HepG2 (cell line): ENCODE data around the gene MIR17HG. TPM values are rescaled to one million over a fixed set of nuclear protein-coding genes. Genes with fewer than 3 reads are reported as not detected.

Source experiments
- ATF5 ChIP-seq: sonication (generic); formaldehyde crosslinking; IDR thresholded peaks from 2 replicates; pipeline ENCODE4 v1.4.0; 2020; ENCODE audit warnings: mild to moderate bottlenecking, low read depth, missing genetic modification reagents
- BRCA1 ChIP-seq: sonication (generic); formaldehyde crosslinking; IDR thresholded peaks from 2 replicates; pipeline ENCODE4 v1.4.0; 2020; ENCODE audit warnings: missing genetic modification reagents
- CAMTA2 ChIP-seq: sonication (generic); formaldehyde crosslinking; IDR thresholded peaks from 2 replicates; pipeline ENCODE4 v1.4.0; 2020; ENCODE audit warnings: mild to moderate bottlenecking, missing genetic modification reagents, borderline replicate concordance
- GABPA ChIP-seq, 2 experiments: IDR thresholded peaks; 2 replicates each; pipeline ENCODE4 v1.6.1; 2011 to 2016; ENCODE audit warnings: low read depth in 2 of 2, low read length in 1 of 2, missing biosample characterization in 1 of 2, missing genetic modification characterization in 1 of 2
- SIN3A ChIP-seq: IDR thresholded peaks from 2 replicates; pipeline ENCODE4 v1.6.1; 2011; ENCODE audit warnings: low read depth, mild to moderate bottlenecking, control low read depth, low read length, borderline replicate concordance
- ZNF232 ChIP-seq: sonication (generic); formaldehyde crosslinking; IDR thresholded peaks from 2 replicates; pipeline ENCODE4 v1.4.0; 2020; ENCODE audit warnings: missing genetic modification reagents, borderline replicate concordance
- ZNF331 ChIP-seq: sonication (generic); formaldehyde crosslinking; IDR thresholded peaks from 2 replicates; pipeline ENCODE4 v1.4.0; 2020; ENCODE audit warnings: missing genetic modification reagents
- ZNF609 ChIP-seq: sonication (generic); formaldehyde crosslinking; IDR thresholded peaks from 2 replicates; pipeline ENCODE4 v1.4.0; 2020; ENCODE audit warnings: mild to moderate bottlenecking, missing genetic modification reagents, borderline replicate concordance
- ZNF614 ChIP-seq: IDR thresholded peaks from 2 replicates; pipeline ENCODE4 v1.6.1; 2018; ENCODE audit warnings: missing biosample characterization, missing genetic modification reagents, inconsistent platforms, borderline replicate concordance
- ZNF746 ChIP-seq: sonication (generic); formaldehyde crosslinking; IDR thresholded peaks from 2 replicates; pipeline ENCODE4 v1.8.0; 2022; ENCODE audit warnings: mild to moderate bottlenecking, missing genetic modification reagents
- ZNF766 ChIP-seq: sonication (generic); formaldehyde crosslinking; IDR thresholded peaks from 2 replicates; pipeline ENCODE4 v1.5.0; 2020; ENCODE audit warnings: missing genetic modification reagents, borderline replicate concordance
- ZNF841 ChIP-seq: sonication (generic); formaldehyde crosslinking; IDR thresholded peaks from 2 replicates; pipeline ENCODE4 v1.8.1; 2023; ENCODE audit warnings: missing genetic modification reagents, borderline replicate concordance
- ZSCAN5A ChIP-seq: sonication (generic); formaldehyde crosslinking; IDR thresholded peaks from 2 replicates; pipeline ENCODE4 v1.8.0; 2022; ENCODE audit warnings: mild to moderate bottlenecking, missing genetic modification reagents, borderline replicate concordance
- polyA plus RNA-seq, 8 experiments: library from polyadenylated mRNA; depleted of rRNA in 3 of 8; stranded (reverse) in 7 of 8; unstranded in 1 of 8; fragments of >200 nt; fragmentation: Illumina TruSeq in 4 of 8; extraction: Trizol in 4 of 8; gene quantifications; 2 replicates each; pipeline versions ENCODE4 v1.2.1 to v1.2.3, GENCODE V29; 2011 to 2016; ENCODE audit warnings: low read depth in 4 of 8, missing spikeins in 1 of 8, mixed read lengths in 1 of 8; ENCODE audit not compliant: insufficient read depth in 1 of 8
- total RNA-seq, 5 experiments: library from RNA; depleted of rRNA; stranded (reverse); fragments of >200 nt; fragmentation: Illumina TruSeq; extraction: Trizol; gene quantifications; 2 replicates each; pipeline ENCODE4 v1.2.3, GENCODE V29; 2016; ENCODE audit warnings: low read depth in 1 of 5
- TF ChIP-seq, protein P1 (sequence below): sonication (generic); formaldehyde crosslinking; conservative IDR thresholded peaks from 2 replicates; pipeline ENCODE4 v1.4.0; 2020; ENCODE audit warnings: mild to moderate bottlenecking, missing genetic modification reagents, moderate library complexity
- TF ChIP-seq, protein P2 (sequence below): sonication (generic); formaldehyde crosslinking; IDR thresholded peaks from 2 replicates; pipeline ENCODE4 v1.4.0; 2020; ENCODE audit warnings: missing genetic modification reagents, borderline replicate concordance

The MIR17HG gene
- total and polyA plus RNA-seq, 2 of the 13 experiments (the other 11 are each of a cell fraction or from before 2014, with no cell fraction given), result 2.5 to 12.3 TPM

GRCh38 chr13:91361755-91362271 is 14.3 kb downstream of the MIR17HG start (continued):
- TF ChIP-seq, protein P1, sequence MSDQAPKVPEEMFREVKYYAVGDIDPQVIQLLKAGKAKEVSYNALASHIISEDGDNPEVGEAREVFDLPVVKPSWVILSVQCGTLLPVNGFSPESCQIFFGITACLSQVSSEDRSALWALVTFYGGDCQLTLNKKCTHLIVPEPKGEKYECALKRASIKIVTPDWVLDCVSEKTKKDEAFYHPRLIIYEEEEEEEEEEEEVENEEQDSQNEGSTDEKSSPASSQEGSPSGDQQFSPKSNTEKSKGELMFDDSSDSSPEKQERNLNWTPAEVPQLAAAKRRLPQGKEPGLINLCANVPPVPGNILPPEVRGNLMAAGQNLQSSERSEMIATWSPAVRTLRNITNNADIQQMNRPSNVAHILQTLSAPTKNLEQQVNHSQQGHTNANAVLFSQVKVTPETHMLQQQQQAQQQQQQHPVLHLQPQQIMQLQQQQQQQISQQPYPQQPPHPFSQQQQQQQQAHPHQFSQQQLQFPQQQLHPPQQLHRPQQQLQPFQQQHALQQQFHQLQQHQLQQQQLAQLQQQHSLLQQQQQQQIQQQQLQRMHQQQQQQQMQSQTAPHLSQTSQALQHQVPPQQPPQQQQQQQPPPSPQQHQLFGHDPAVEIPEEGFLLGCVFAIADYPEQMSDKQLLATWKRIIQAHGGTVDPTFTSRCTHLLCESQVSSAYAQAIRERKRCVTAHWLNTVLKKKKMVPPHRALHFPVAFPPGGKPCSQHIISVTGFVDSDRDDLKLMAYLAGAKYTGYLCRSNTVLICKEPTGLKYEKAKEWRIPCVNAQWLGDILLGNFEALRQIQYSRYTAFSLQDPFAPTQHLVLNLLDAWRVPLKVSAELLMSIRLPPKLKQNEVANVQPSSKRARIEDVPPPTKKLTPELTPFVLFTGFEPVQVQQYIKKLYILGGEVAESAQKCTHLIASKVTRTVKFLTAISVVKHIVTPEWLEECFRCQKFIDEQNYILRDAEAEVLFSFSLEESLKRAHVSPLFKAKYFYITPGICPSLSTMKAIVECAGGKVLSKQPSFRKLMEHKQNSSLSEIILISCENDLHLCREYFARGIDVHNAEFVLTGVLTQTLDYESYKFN (CRISPR knock-in tag), result peak; percentile 93
- TF ChIP-seq ZNF614 (CRISPR knock-in tag), result no peak
- no peak for TF ChIP-seq BRCA1 (CRISPR knock-in tag)
- no peak for TF ChIP-seq SIN3A
- no peak for TF ChIP-seq GABPA (IDR thresholded peaks at IDR 0.05; ENCODE audit: low read depth, low read length)
- TF ChIP-seq GABPA (CRISPR knock-in tag; IDR thresholded peaks at IDR 0.05; ENCODE audit: low read depth), result no peak
- TF ChIP-seq ZNF232 (CRISPR knock-in tag), result no peak
- no peak for TF ChIP-seq ZNF841 (CRISPR knock-in tag)
- no peak for TF ChIP-seq ZNF766 (CRISPR knock-in tag)
- TF ChIP-seq ZNF331 (CRISPR knock-in tag), result 0 out of 2 replicates have a peak, but pooled peaks have one; percentile 15
- no peak for TF ChIP-seq ATF5 (CRISPR knock-in tag)
- TF ChIP-seq ZSCAN5A (CRISPR knock-in tag), result no peak
- TF ChIP-seq ZNF609 (CRISPR knock-in tag), result peak; percentile 68; the same call in 1 of the 2 replicates
- TF ChIP-seq CAMTA2 (CRISPR knock-in tag), result no peak
- TF ChIP-seq, protein P2, sequence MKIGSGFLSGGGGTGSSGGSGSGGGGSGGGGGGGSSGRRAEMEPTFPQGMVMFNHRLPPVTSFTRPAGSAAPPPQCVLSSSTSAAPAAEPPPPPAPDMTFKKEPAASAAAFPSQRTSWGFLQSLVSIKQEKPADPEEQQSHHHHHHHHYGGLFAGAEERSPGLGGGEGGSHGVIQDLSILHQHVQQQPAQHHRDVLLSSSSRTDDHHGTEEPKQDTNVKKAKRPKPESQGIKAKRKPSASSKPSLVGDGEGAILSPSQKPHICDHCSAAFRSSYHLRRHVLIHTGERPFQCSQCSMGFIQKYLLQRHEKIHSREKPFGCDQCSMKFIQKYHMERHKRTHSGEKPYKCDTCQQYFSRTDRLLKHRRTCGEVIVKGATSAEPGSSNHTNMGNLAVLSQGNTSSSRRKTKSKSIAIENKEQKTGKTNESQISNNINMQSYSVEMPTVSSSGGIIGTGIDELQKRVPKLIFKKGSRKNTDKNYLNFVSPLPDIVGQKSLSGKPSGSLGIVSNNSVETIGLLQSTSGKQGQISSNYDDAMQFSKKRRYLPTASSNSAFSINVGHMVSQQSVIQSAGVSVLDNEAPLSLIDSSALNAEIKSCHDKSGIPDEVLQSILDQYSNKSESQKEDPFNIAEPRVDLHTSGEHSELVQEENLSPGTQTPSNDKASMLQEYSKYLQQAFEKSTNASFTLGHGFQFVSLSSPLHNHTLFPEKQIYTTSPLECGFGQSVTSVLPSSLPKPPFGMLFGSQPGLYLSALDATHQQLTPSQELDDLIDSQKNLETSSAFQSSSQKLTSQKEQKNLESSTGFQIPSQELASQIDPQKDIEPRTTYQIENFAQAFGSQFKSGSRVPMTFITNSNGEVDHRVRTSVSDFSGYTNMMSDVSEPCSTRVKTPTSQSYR, result peak; percentile 49; the same call in 1 of the 2 replicates
- no peak for TF ChIP-seq ZNF746 (CRISPR knock-in tag)
